ENCODE results near the gene MBOAT7. TPM values are rescaled to one million over a fixed set of nuclear protein-coding genes. Genes with fewer than 3 reads are reported as not detected.

Gene MBOAT7
- total RNA-seq, 1 experiment from 2014 or later, result 100 TPM

DNA sequence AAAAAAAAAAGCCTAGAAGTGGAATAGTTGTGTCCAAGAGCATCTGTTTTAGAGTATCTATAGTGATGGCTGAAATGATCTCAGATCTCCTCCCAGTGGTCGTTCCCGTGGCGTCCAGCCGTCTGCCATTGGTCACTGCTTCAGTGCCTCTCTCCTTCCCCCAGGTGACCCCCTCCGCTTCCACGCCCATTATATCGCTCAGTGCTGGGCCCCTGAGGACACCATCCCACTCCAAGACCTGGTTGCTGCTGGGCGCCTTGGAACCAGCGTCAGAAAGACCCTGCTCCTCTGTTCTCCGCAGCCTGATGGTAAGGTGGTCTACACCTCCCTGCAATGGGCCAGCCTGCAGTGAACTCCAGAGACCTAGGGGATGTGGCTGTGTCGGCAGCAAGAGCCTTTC lies 3.6 kb upstream of the MBOAT7 start:
- H3K79me2 ChIP-seq (ENCODE audit: insufficient read depth, low read length), result no peaks in the 10 kb centered on the region
- H3K9ac ChIP-seq (ENCODE audit: extremely low read depth, insufficient read length, low read length), result no peak overlapping the region
- H3K27ac ChIP-seq (ENCODE audit: insufficient read length, low read depth, low read length), result no peak overlapping the region
- no peak overlapping the region for H3K4me2 ChIP-seq (ENCODE audit: insufficient read depth, insufficient read length, low read length)
- no peak overlapping the region for H3K23ac ChIP-seq (ENCODE audit: insufficient read length, low read depth, low read length)
- no peak overlapping the region for H4K8ac ChIP-seq (replicated peaks; ENCODE audit: insufficient read length, low read depth, low read length)
- no peak overlapping the region for H2AK5ac ChIP-seq (ENCODE audit: insufficient read length, low read length)
- Mint-ChIP-seq H3K36me3 (ENCODE audit: insufficient read depth in 1 of 3, low read depth in 3 of 3) (peaks cover 20 to 49% (median 44%) of the 10 kb centered on the region in 3 experiments; a peak in 6 of 7 replicates), H3K27me3 (ENCODE audit: low read depth) (no peaks in the 10 kb centered on the region; the same call in 1 of the 2 replicates), H3K4me3 (peak overlapping the region; percentile 41 to 93), H3K9me3 (no peaks in the 10 kb centered on the region), H3K27ac (no peak overlapping the region), H3K4me1 (peaks cover 10 to 18% of the 10 kb centered on the region in 2 experiments)
- H3T11ph ChIP-seq (ENCODE audit: low read length), result no peak overlapping the region
- no peak overlapping the region for H3K56ac ChIP-seq (ENCODE audit: insufficient read length, low read depth, low read length)
- no peak overlapping the region for H2BK5ac ChIP-seq (ENCODE audit: insufficient read length, low read length)
- no CpG with 5 or more reads among the region's 11 CpGs for WGBS (ENCODE audit: extremely low coverage, insufficient read length, low lambda C conversion rate)
- H3K79me1 ChIP-seq (ENCODE audit: insufficient read depth, low read depth, low read length, poor library complexity, severe bottlenecking), result no peaks in the 10 kb centered on the region
- no peaks in the 10 kb centered on the region for H3K27me3 ChIP-seq (ENCODE audit: insufficient read depth, low read length)
- H4K5ac ChIP-seq (ENCODE audit: insufficient read length, low read depth, low read length), result no peak overlapping the region
- no peak overlapping the region for H2BK20ac ChIP-seq (ENCODE audit: low read depth, low read length, poor library complexity, severe bottlenecking)
- TF ChIP-seq, protein P1, sequence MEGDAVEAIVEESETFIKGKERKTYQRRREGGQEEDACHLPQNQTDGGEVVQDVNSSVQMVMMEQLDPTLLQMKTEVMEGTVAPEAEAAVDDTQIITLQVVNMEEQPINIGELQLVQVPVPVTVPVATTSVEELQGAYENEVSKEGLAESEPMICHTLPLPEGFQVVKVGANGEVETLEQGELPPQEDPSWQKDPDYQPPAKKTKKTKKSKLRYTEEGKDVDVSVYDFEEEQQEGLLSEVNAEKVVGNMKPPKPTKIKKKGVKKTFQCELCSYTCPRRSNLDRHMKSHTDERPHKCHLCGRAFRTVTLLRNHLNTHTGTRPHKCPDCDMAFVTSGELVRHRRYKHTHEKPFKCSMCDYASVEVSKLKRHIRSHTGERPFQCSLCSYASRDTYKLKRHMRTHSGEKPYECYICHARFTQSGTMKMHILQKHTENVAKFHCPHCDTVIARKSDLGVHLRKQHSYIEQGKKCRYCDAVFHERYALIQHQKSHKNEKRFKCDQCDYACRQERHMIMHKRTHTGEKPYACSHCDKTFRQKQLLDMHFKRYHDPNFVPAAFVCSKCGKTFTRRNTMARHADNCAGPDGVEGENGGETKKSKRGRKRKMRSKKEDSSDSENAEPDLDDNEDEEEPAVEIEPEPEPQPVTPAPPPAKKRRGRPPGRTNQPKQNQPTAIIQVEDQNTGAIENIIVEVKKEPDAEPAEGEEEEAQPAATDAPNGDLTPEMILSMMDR (conservative IDR thresholded peaks at IDR 0.05), result no peak
- peaks cover 3% of the 10 kb centered on the region for H4K20me1 ChIP-seq (ENCODE audit: control insufficient read depth, insufficient read depth, insufficient read length)
- no peak overlapping the region for H2BK12ac ChIP-seq (ENCODE audit: insufficient read length, low read depth, low read length)
- peaks cover 3% of the 10 kb centered on the region; the same call in 1 of the 2 replicates for H3K4me1 ChIP-seq (ENCODE audit: insufficient read depth, low read length)
- DNase-seq, result no peak
- peaks cover 11% of the 10 kb centered on the region for H3K23me2 ChIP-seq (ENCODE audit: insufficient read length, low read depth, low read length, poor library complexity, severe bottlenecking)
- no peak overlapping the region for H3K18ac ChIP-seq (ENCODE audit: insufficient read length, low read depth, low read length)
- H4K91ac ChIP-seq (ENCODE audit: insufficient read length, low read depth, low read length), result no peak overlapping the region
- no peak overlapping the region for H3K4ac ChIP-seq (ENCODE audit: low read depth, low read length)
- H2BK15ac ChIP-seq (ENCODE audit: low read depth, low read length), result no peak overlapping the region
- H3K9me3 ChIP-seq (ENCODE audit: control insufficient read depth, low read depth, low read length), result no peaks in the 10 kb centered on the region
- no peak overlapping the region for H2BK120ac ChIP-seq (ENCODE audit: low read depth, low read length, poor library complexity, severe bottlenecking)
- H3K14ac ChIP-seq (ENCODE audit: insufficient read depth, low read length), result no peak overlapping the region
- H2AFZ ChIP-seq (ENCODE audit: low read length), result no peak overlapping the region

Measured in H9 (cell line).